Transverse colon (tissue), 4 donors: ENCODE results near the gene HMX3.

ENCODE experiments used
- CTCF ChIP-seq, 5 experiments: fragments of 200-600 bp in 3 of 5; fragments of 450-650 bp in 2 of 5; sonication (generic) in 3 of 5; IDR thresholded peaks; 1 replicate in 2 of 5; 2 replicates in 3 of 5; pipeline ENCODE4 v1.5.1; 2016 to 2017; ENCODE audit warnings: antibody characterized with exemption in 5 of 5, inconsistent platforms in 3 of 5, mild to moderate bottlenecking in 2 of 5, moderate library complexity in 1 of 5
- POLR2A ChIP-seq: fragments of 450-650 bp; IDR thresholded peaks from one replicate; pipeline ENCODE4 v1.6.1; 2016; ENCODE audit warnings: antibody characterized with exemption, mild to moderate bottlenecking, moderate library complexity
- POLR2AphosphoS5 ChIP-seq, 3 donors: sonication (generic); formaldehyde crosslinking; IDR thresholded peaks; one replicate each; pipeline ENCODE4 v1.6.1; 2016; ENCODE audit warnings: antibody characterized with exemption in 3 of 3

GRCh38 chr10:123119081-123119480, 16.7 kb upstream of the HMX3 start:
- no peak for TF ChIP-seq CTCF (IDR thresholded peaks at IDR 0.05)
- no peak for TF ChIP-seq POLR2AphosphoS5 (IDR thresholded peaks at IDR 0.05)
- no peak for TF ChIP-seq POLR2A
